IMR-90 (cell line): Measurements from ENCODE around the gene CHDH. TPM values are rescaled to one million over a fixed set of nuclear protein-coding genes. Genes with fewer than 3 reads are reported as not detected.

Source experiments
- ATAC-seq: fragments of 200-7000 bp; cut with Tn5 transposase; 2 replicates; pipeline ENCODE4 v1.9.1; 2020; ENCODE audit warnings: low read depth, mild to moderate bottlenecking, moderate library complexity
- BruUV-seq: library from RNA; stranded (reverse); fragments of 400-500 nt; replicated peaks from 2 replicates; lab custom pipeline; 2021; lab: Mats Ljungman, UMichigan
- CTCF ChIA-PET: fragments of 300-600 bp; formaldehyde crosslinking; extraction: SDS; loops from one replicate; lab custom pipeline; 2021; ENCODE audit warnings: antibody characterized with exemption; lab: Yijun Ruan, JAX
- POLR2A ChIA-PET: fragments of 300-600 bp; sonication (Branson Sonifier 250); formaldehyde crosslinking; loops from one replicate; lab custom pipeline; 2022; ENCODE audit warnings: antibody characterized with exemption; ENCODE audit not compliant: unreplicated experiment; lab: Charles Lee
- DNase-seq: peaks from one replicate; pipeline ENCODE4 v3.0.0; 2013
- H2AFZ ChIP-seq: replicated peaks from 2 replicates; pipeline ENCODE3; 2013; ENCODE audit warnings: low read length, mild to moderate bottlenecking; ENCODE audit not compliant: poor library complexity
- H2AK5ac ChIP-seq: 2 replicates; pipeline ENCODE4 v1.6.1; 2013; ENCODE audit warnings: low read depth, low read length, inconsistent platforms
- H2AK9ac ChIP-seq: replicated peaks from 2 replicates; pipeline ENCODE3; 2013; ENCODE audit warnings: mild to moderate bottlenecking, low read depth, low read length, moderate library complexity; ENCODE audit not compliant: poor library complexity
- H2BK120ac ChIP-seq: 2 replicates; pipeline ENCODE4 v1.6.1; 2013; ENCODE audit warnings: low read depth, low read length, inconsistent platforms
- H2BK15ac ChIP-seq: 3 replicates; pipeline ENCODE4 v1.6.1; 2013; ENCODE audit warnings: low read depth, low read length, inconsistent platforms
- H2BK20ac ChIP-seq: 2 replicates; pipeline ENCODE4 v1.6.1; 2013; ENCODE audit warnings: low read depth, mild to moderate bottlenecking, inconsistent platforms, low read length, moderate library complexity
- H2BK5ac ChIP-seq: 2 replicates; pipeline ENCODE4 v1.6.1; 2013; ENCODE audit warnings: mild to moderate bottlenecking, low read depth, low read length, inconsistent platforms; ENCODE audit not compliant: poor library complexity, severe bottlenecking
- H3K14ac ChIP-seq: replicated peaks from 2 replicates; pipeline ENCODE4 v1.6.1; 2013; ENCODE audit warnings: low read depth, low read length, inconsistent platforms
- H3K18ac ChIP-seq: 2 replicates; pipeline ENCODE4 v1.6.1; 2013; ENCODE audit warnings: low read depth, low read length, control low read depth
- H3K23ac ChIP-seq: 2 replicates; pipeline ENCODE4 v1.6.1; 2013; ENCODE audit warnings: low read depth, low read length, inconsistent platforms
- H3K27ac ChIP-seq: 2 replicates; pipeline ENCODE4 v1.5.1; 2013; ENCODE audit warnings: mild to moderate bottlenecking, control low read depth, low read length; ENCODE audit not compliant: insufficient read depth
- H3K27me3 ChIP-seq: 2 replicates; pipeline ENCODE4 v1.6.1; 2013; ENCODE audit warnings: low read length; ENCODE audit not compliant: control insufficient read depth, insufficient read depth
- H3K36me3 ChIP-seq: 2 replicates; pipeline ENCODE4 v1.6.1; 2013; ENCODE audit warnings: low read length, mixed read lengths; ENCODE audit not compliant: control insufficient read depth, insufficient read depth
- H3K4ac ChIP-seq: 2 replicates; pipeline ENCODE4 v1.6.1; 2013; ENCODE audit warnings: low read depth, low read length, inconsistent platforms
- H3K4me1 ChIP-seq: 2 replicates; pipeline ENCODE4 v1.6.1; 2013; ENCODE audit warnings: low read length, mixed read lengths; ENCODE audit not compliant: control insufficient read depth, insufficient read depth
- H3K4me2 ChIP-seq: 2 replicates; pipeline ENCODE4 v1.6.1; 2013; ENCODE audit warnings: low read depth, mild to moderate bottlenecking, control low read depth, low read length, moderate library complexity
- H3K4me3 ChIP-seq: 2 replicates; pipeline ENCODE4 v1.5.1; 2013; ENCODE audit warnings: low read depth, mild to moderate bottlenecking, control low read depth, low read length, moderate library complexity; ENCODE audit not compliant: insufficient read depth
- H3K56ac ChIP-seq: 2 replicates; pipeline ENCODE4 v1.6.1; 2013; ENCODE audit warnings: low read length, inconsistent platforms; ENCODE audit not compliant: insufficient read depth; ENCODE audit errors: extremely low read depth
- H3K79me1 ChIP-seq, 2 experiments: 2 replicates each; pipeline ENCODE4 v1.6.1; 2013; ENCODE audit warnings: low read length in 2 of 2, inconsistent platforms in 1 of 2, low read depth in 1 of 2
- H3K9ac ChIP-seq: 2 replicates; pipeline ENCODE4 v1.6.1; 2013; ENCODE audit warnings: low read depth, low read length, control low read depth
- H3K9me1 ChIP-seq: 2 replicates; pipeline ENCODE4 v1.6.1; 2013; ENCODE audit warnings: low read length, inconsistent platforms; ENCODE audit not compliant: insufficient read depth
- H3K9me3 ChIP-seq: 2 replicates; pipeline ENCODE4 v1.6.1; 2013; ENCODE audit warnings: low read length; ENCODE audit not compliant: control insufficient read depth, insufficient read depth
- H4K20me1 ChIP-seq: 2 replicates; pipeline ENCODE4 v1.6.1; 2013; ENCODE audit warnings: low read length, inconsistent platforms; ENCODE audit not compliant: insufficient read depth
- H4K5ac ChIP-seq: 2 replicates; pipeline ENCODE4 v1.6.1; 2013; ENCODE audit warnings: mild to moderate bottlenecking, low read depth, low read length, control low read depth
- H4K8ac ChIP-seq, 2 experiments: 2 replicates each; pipeline ENCODE4 v1.6.1; 2013; ENCODE audit warnings: low read depth in 2 of 2, low read length in 2 of 2, control low read depth in 1 of 2, inconsistent platforms in 1 of 2
- H4K91ac ChIP-seq: 2 replicates; pipeline ENCODE4 v1.6.1; 2013; ENCODE audit warnings: low read depth, low read length, inconsistent platforms; ENCODE audit not compliant: insufficient read depth
- BHLHE40 ChIP-seq: fragments of 150-350 bp; IDR thresholded peaks from 2 replicates; pipeline ENCODE4 v1.6.1; 2016; ENCODE audit warnings: mild to moderate bottlenecking, low read depth, low read length
- CEBPB ChIP-seq: IDR thresholded peaks from 2 replicates; pipeline ENCODE4 v1.6.1; 2012; ENCODE audit warnings: low read depth, low read length, improper control_type of control experiment
- CHD1 ChIP-seq: IDR thresholded peaks from 2 replicates; pipeline ENCODE4 v1.6.1; 2012; ENCODE audit warnings: low read depth, low read length, improper control_type of control experiment
- FOS ChIP-seq: fragments of 150-350 bp; IDR thresholded peaks from 2 replicates; pipeline ENCODE4 v1.6.1; 2016; ENCODE audit warnings: low read depth, low read length
- MAFK ChIP-seq: IDR thresholded peaks from 2 replicates; pipeline ENCODE4 v1.6.1; 2012; ENCODE audit warnings: low read depth, low read length, improper control_type of control experiment
- MAZ ChIP-seq: IDR thresholded peaks from 2 replicates; pipeline ENCODE4 v1.6.1; 2012; ENCODE audit warnings: low read depth, mild to moderate bottlenecking, low read length, improper control_type of control experiment, moderate library complexity, borderline replicate concordance
- MXI1 ChIP-seq: IDR thresholded peaks from 2 replicates; pipeline ENCODE4 v1.6.1; 2012; ENCODE audit warnings: low read depth, mild to moderate bottlenecking, low read length, moderate library complexity, borderline replicate concordance
- NFE2L2 ChIP-seq: fragments of 150-350 bp; IDR thresholded peaks from 2 replicates; pipeline ENCODE4 v1.6.1; 2016; ENCODE audit warnings: low read depth, mild to moderate bottlenecking, low read length
- POLR2A ChIP-seq: IDR thresholded peaks from 2 replicates; pipeline ENCODE4 v1.6.1; 2012; ENCODE audit warnings: mild to moderate bottlenecking, low read depth, low read length
- RAD21 ChIP-seq: IDR thresholded peaks from 2 replicates; pipeline ENCODE4 v1.6.1; 2012; ENCODE audit warnings: low read length, improper control_type of control experiment
- RCOR1 ChIP-seq: IDR thresholded peaks from 2 replicates; pipeline ENCODE4 v1.6.1; 2012; ENCODE audit warnings: mild to moderate bottlenecking, low read length, improper control_type of control experiment; ENCODE audit not compliant: insufficient replicate concordance
- RFX5 ChIP-seq: IDR thresholded peaks from 2 replicates; pipeline ENCODE4 v1.8.0; 2012; ENCODE audit warnings: low read depth, mild to moderate bottlenecking, low read length, moderate library complexity
- SMC3 ChIP-seq: fragments of 150-350 bp; IDR thresholded peaks from 2 replicates; pipeline ENCODE4 v1.6.1; 2016; ENCODE audit warnings: low read depth, mild to moderate bottlenecking, antibody characterized with exemption, low read length, moderate library complexity
- WGBS, 2 experiments: methylation state at CpG; one replicate each; pipeline versions ENCODE4 v1.1.5 to v1.1.7; 2013; ENCODE audit warnings: missing lambda C conversion rate in 2 of 2; ENCODE audit not compliant: insufficient read length in 1 of 2; ENCODE audit errors: extremely low coverage in 2 of 2; 5-methylcytosine and 5-hydroxymethylcytosine counted together
- dilution Hi-C: fragments of 300-500 bp; cut with HindIII; formaldehyde crosslinking; loops from one replicate; pipeline ENCODE4 v1.14.3; 2018; ENCODE audit warnings: low sequenced_read_pairs; ENCODE audit not compliant: unreplicated experiment
- in situ Hi-C: fragments of 300-500 bp; cut with MboI; formaldehyde crosslinking; loops from 3 replicates; pipeline ENCODE4 v1.14.3; 2019; ENCODE audit warnings: low sequenced_read_pairs, inconsistent platforms, mixed read lengths
- intact Hi-C: fragments of 100-400 bp; cut with micrococcal nuclease; formaldehyde crosslinking; loops from 2 replicates; pipeline ENCODE4 v1.10.0; 2022
- polyA plus RNA-seq, 3 experiments: library from polyadenylated mRNA; depleted of rRNA; stranded (reverse); fragments of >200 nt; gene quantifications; 2 replicates each; pipeline ENCODE4 v1.2.3, GENCODE V29; 2012; ENCODE audit warnings: low replicate concordance in 1 of 3
- total RNA-seq: library from RNA; depleted of rRNA; stranded (reverse); fragments of >200 nt; gene quantifications from 2 replicates; pipeline ENCODE4 v1.2.3, GENCODE V29; 2012
- TF ChIP-seq, protein P1 (sequence below): conservative IDR thresholded peaks from 2 replicates; pipeline ENCODE4 v1.5.1; 2012; ENCODE audit warnings: mild to moderate bottlenecking, low read depth, low read length, improper control_type of control experiment
- TF ChIP-seq, protein P2 (sequence below): fragments of 150-350 bp; IDR thresholded peaks from 2 replicates; pipeline ENCODE4 v1.6.1; 2017; ENCODE audit warnings: mild to moderate bottlenecking, antibody characterized with exemption, low read length, low read depth

The CHDH gene
- total and polyA plus RNA-seq, 2 of the 4 experiments (the other 2 are of a cell fraction): under 0.01 to 0.19 TPM

DNA sequence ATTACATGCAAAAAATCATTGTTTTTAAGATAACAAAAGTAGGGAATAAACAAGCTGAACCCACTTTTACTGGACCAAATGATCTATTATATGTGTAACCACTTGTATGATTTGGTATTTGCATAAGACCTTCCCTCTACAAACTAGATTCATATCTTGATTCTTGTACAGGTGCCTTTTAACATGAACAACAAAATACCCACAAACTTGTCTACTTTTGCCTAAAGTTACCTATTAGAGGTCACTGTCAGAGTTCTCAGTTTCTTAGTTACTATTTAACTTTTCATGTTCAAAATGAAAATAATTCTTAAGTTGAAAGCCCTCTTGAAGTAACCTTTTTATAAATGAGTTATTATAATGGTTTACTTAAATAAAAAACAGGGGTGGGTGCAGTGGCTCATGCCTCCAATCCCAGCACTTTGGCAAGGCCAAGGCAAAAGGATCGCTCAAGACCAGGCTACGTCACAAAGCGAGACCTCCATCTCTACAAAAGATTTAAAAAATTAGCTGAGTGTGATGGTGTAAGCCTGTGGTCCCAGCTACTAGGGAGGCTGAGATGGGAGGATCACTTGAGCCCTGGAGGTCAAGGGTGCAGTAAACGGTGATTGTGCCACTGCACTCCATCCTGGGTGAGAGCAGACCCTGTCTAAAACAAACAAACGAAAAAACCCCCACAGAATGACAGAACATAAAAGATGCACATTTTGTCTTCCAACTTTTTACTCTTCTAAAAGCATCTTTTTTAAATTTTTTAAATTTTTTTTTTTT, 19.7 kb upstream of the CHDH start (continued):
- TF ChIP-seq SMC3: no peak
- no peak for TF ChIP-seq MXI1
- TF ChIP-seq NFE2L2: no peak

DNA sequence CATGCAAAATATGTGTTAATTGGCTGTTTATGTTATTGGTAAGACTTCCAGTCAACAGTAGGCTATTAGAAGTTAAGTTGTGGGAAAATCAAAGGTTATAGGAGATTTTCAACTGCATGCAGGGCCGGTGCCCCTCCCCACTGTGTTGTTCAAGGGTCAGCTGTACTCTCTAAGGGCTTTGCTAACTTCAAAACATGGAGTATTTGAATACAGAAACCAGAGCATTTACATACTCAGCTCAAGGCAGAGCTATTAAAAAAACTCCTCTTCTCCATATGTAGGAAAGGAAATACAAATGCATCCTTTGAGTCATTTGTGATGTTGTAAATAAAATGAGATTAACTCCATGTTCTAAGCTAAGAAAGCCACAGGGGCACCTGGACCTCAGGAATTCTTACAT, 16.9 kb upstream of the CHDH start:
- in situ Hi-C loops: no loop called here
- Histone ChIP-seq H3K9me1 (no peaks in the 10 kb centered on the region), H3K56ac (no peak overlapping the region), H4K91ac (no peak overlapping the region), H2BK15ac (no peak overlapping the region), H3K27ac (no peak overlapping the region), H2AK5ac (no peak overlapping the region), H3K4me3 (no peak overlapping the region), H3K4me2 (no peak overlapping the region), H2BK20ac (no peak overlapping the region), H2BK5ac (no peak overlapping the region), H2BK120ac (no peak overlapping the region), H3K79me1 (peaks cover 0 to 2% of the 10 kb centered on the region in 2 experiments; a peak in 1 of 4 replicates), H3K9me3 (no peaks in the 10 kb centered on the region), H3K14ac (no peak overlapping the region), H3K36me3 (peaks cover 27% of the 10 kb centered on the region), H3K18ac (no peak overlapping the region), H4K20me1 (no peaks in the 10 kb centered on the region), H4K5ac (no peak overlapping the region), H2AK9ac (no peak overlapping the region), H4K8ac (no peak overlapping the region), H3K4ac (no peak overlapping the region), H3K4me1 (no peaks in the 10 kb centered on the region), H3K23ac (no peak overlapping the region), H3K27me3 (no peaks in the 10 kb centered on the region), H2AFZ (no peak overlapping the region), H3K9ac (no peak overlapping the region)
- ATAC-seq (no peak), DNase-seq (no peak)
- WGBS, 2 experiments: no CpG with 5 or more reads among the region's 1 CpG
- ChIA-PET POLR2A (no interaction called here), CTCF (interaction anchor here (1.3 kb wide), 1 partner anchor 11 kb away, joined by 4 read pairs; no protein-coding TSS in a partner anchor)
- no TSS peak for BruUV-seq
- intact Hi-C loops: no loop called here
- dilution Hi-C loops: no loop called here
- TF ChIP-seq MXI1 (no peak), BHLHE40 (no peak), MAFK (no peak), SMC3 (no peak), RAD21 (no peak), MAZ (no peak), CEBPB (no peak), NFE2L2 (no peak), POLR2A (no peak), CHD1 (no peak), FOS (no peak), RFX5 (no peak), RCOR1 (no peak)
- TF ChIP-seq, protein P1, sequence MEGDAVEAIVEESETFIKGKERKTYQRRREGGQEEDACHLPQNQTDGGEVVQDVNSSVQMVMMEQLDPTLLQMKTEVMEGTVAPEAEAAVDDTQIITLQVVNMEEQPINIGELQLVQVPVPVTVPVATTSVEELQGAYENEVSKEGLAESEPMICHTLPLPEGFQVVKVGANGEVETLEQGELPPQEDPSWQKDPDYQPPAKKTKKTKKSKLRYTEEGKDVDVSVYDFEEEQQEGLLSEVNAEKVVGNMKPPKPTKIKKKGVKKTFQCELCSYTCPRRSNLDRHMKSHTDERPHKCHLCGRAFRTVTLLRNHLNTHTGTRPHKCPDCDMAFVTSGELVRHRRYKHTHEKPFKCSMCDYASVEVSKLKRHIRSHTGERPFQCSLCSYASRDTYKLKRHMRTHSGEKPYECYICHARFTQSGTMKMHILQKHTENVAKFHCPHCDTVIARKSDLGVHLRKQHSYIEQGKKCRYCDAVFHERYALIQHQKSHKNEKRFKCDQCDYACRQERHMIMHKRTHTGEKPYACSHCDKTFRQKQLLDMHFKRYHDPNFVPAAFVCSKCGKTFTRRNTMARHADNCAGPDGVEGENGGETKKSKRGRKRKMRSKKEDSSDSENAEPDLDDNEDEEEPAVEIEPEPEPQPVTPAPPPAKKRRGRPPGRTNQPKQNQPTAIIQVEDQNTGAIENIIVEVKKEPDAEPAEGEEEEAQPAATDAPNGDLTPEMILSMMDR: no peak
- TF ChIP-seq, protein P2, sequence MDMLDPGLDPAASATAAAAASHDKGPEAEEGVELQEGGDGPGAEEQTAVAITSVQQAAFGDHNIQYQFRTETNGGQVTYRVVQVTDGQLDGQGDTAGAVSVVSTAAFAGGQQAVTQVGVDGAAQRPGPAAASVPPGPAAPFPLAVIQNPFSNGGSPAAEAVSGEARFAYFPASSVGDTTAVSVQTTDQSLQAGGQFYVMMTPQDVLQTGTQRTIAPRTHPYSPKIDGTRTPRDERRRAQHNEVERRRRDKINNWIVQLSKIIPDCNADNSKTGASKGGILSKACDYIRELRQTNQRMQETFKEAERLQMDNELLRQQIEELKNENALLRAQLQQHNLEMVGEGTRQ: no peak
